Pons (tissue), 1 donor: ENCODE results near the gene RUNX2.
A peak's percentile ranks its signal among the peaks of the same experiment; 100 is the strongest.

Source experiments
- DNase-seq: peaks from one replicate; pipeline ENCODE4 v3.0.0-alpha.2; 2016; ENCODE audit warnings: low spot score

The RUNX2 gene

GRCh38 chr6:45433533-45434380 is 105.6 kb downstream of the RUNX2 start:
- DNase-seq, result no peak

DNA sequence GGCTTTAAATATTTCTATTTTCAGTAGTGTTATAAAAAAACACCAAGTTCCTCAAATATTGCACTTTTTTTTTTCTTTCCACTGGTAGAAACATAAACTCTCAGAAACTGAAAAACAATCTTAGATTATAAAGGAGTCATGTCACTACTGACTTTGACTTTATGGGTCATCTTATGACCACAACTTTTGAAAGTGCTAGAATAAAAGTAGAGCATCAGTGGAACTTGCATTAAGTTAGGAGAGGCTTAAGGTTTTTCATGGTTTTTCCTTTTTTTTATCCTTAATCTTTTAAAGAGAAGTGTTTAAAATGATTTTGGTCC is 106.2 kb downstream of the RUNX2 start:
- DNase-seq, result peak; percentile 40

GRCh38 chr6:45436544-45437438 is 108.7 kb downstream of the RUNX2 start:
- DNase-seq, result peak; percentile 48

DNA sequence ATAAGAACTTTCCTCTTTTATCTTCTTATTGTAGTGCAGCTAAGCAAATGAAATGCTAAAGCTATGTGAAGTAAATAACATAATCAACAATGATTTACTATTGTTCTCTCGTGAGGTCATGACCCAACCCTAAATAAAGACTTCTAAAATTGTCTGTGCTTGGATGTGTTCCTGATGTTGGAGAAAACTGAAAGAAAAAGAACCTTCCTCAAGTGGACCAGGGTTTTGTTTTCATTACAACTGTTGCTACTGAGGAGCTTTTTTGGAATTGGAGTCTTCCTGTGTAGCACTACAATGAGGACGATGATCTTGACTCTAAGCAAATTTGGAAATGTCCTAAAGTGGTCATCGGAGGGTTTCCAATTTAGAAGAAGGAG is 109.3 kb downstream of the RUNX2 start:
- no peak for DNase-seq

- no peak for DNase-seq
Measured at GRCh38 chr6:45438151-45438550, 110.0 kb downstream of the RUNX2 start.

DNA sequence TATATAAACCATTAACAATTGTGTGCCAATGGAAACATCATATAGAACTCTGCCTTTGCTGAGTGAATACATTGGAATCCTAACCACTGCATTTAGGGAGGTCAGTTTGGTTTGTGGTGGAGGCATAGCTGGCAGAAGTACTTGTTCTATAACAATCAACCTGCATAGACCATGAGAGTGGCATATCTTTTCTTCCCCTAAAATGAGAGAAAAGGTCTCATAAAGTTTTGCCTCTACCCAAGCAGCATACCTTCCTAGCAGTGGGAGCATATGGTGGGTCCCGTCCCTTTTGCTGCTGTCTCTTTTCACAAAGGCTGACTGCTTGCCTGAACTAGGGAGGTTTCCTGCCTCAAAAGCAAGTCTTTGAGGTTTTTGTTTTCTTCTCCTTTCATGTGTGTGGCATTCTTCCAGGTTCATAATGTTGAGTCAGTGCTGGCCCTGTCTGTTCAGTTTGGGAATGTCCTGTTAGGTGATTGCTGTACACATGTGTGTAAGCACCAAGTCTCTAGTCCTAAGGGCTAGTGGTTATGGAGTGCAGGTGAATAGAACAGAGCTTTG is 110.8 kb downstream of the RUNX2 start:
- no peak for DNase-seq

GRCh38 chr6:45439459-45439858 is 111.3 kb downstream of the RUNX2 start:
- DNase-seq, result no peak

DNA sequence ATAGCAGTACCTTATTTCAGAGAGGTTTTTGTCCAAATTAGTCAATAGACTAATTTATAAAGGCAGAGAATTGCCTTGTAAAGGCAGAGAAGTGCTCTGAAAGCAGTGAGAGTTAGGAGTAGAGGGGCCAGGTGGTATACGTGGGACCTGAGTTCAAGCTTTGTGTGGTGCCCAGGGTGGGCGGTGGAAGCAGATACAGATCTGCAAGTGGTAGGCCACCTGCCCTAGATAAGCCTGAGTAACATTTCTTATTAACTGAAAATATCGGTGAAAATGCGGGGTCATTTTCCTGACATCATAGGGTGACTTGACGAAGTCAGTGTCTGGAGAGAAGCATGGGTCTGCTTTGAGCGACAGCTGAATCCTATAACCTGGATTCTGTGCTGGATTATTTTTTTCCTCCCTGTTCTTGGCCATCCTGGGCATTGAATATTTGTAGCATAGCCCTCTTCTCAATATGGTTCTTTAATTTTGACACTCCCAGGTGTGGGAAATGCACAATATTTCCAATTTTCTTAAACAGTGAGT is 111.8 kb downstream of the RUNX2 start:
- no peak for DNase-seq

GRCh38 chr6:45441851-45442453 is 113.8 kb downstream of the RUNX2 start:
- DNase-seq, result no peak

DNA sequence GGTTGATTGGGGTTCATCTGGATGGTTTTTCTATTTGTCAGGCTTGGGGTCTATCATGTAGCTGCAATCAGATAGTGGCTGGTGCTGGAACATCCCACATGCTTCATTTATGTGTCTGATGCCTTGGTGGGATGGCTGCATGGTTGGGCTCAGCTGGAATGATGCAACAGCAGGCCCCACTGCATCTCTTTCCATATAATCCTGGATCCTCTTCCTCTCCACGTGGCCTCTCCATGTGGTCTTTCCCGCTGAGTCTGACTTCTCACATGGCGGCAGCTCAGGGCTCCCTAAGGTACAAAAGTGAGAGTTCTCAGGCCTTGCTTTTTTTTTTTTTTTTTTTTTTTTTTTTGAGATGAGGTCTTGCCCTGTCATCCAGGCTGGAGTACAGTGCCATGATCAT is 114.6 kb downstream of the RUNX2 start:
- no peak for DNase-seq

DNA sequence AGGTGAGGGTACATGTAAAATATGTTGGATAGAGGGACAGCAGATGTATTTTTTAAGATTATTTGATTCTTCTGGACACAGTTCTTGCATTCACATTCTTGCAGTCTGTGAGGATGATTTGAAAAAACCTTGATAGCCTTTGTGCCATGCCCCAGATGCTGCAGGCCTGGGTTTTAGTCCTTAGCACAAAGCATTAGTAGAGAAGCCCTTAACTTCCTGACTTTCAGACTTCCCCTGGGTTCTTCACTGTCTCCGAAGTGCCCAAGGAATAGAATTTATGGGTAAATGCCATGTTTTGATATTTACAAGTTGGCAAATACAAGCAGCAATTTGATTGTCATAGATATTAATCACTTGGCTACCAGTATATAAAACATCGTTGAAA is 117.2 kb downstream of the RUNX2 start:
- DNase-seq, result no peak

GRCh38 chr6:45445749-45446549 is 117.8 kb downstream of the RUNX2 start:
- DNase-seq, result peak; percentile 90

- no peak for DNase-seq
Measured at GRCh38 chr6:45447005-45447404, 118.9 kb downstream of the RUNX2 start.

GRCh38 chr6:45447716-45448115 is 119.6 kb downstream of the RUNX2 start:
- DNase-seq, result no peak

GRCh38 chr6:45448417-45449389 is 120.6 kb downstream of the RUNX2 start:
- DNase-seq, result no peak

GRCh38 chr6:45450132-45450531 is 122.0 kb downstream of the RUNX2 start:
- DNase-seq, result no peak

DNA sequence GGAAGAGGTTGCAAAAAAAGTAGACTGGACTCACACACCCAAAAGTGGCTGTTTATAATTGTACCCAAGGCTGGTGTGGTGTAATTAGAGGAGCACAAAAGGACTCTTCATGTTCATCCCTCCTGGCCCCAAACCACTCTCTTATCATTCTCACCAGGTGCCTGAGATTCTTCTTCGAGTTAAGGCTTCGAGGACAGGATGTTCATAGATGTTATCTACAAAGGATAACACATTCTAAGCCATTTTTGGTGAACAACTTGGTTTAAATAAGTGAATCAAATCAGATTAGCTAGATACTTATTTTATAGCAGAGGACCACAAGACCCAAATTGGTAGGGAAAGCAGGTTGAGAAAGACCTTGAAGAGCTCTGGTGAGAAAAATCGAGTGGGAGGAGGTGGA is 122.7 kb downstream of the RUNX2 start:
- no peak for DNase-seq

DNA sequence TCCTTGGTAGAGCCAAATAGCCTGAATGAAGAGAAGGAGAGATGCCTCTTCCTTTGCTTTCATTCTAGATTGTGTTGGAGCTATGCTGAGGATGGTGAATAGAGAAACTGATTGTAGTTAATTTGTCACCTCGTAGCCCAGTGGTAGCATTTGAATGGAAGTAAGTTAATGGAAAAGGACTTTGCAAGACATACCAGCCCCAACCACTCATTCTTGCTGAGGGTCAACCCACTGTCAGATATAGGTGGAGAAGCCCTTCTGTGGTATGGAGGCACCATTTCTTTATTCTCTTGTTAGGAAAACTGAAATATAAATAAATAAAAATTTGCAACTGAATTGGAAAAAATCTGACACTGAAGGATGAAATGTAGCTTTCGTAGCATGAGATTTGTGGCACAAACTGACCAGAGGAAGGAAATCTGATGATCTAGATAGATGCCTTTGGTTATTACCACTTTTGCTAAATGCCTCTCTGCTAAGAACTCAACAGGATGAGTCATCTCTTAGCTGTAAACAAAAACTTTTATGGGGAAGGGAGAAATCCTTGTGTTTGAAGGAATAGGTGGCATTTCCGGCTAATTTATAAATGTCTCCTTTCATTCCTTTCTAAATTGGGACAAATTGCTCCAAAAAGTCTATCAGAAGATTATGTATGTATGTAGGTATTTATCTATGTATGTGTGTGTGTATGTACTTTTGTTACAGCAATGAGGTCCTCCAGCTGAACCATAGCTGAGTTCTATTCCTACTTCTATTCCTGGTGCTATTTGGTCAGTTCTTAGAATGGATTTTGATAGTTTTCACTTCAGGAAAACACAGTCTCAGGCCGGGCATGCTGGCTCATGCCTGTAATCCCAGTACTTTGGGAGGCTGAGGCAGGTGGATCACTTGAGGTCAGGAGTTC is 126.1 kb downstream of the RUNX2 start:
- DNase-seq, result no peak

DNA sequence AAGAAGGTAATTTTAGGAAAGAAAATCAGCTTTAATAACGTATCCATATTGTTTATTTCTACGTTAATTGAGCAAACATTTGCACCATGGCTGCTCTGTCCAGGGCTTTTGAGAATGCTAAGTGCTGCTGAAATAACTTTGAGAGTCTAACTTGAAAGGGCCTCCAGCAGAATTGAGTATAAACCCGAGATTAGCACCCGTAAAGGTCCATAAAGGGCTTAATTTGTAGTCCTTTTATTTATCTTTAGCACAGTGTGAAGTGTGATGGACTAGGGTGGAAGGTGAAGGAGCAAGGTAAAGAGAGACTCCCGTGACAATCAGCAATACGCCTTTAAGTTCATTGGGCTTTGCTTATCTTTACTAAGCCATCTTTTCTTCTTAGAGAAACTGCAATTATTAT is 127.3 kb downstream of the RUNX2 start:
- no peak for DNase-seq
